Hepatocyte (in vitro differentiated cells): ENCODE data around the gene DTNBP1.

ENCODE experiments used
- CTCF ChIP-seq: fragments of 200-600 bp; sonication (generic); IDR thresholded peaks from 2 replicates; pipeline ENCODE4 v1.5.1; 2016; ENCODE audit warnings: antibody characterized with exemption, mild to moderate bottlenecking; ENCODE audit not compliant: poor library complexity
- EZH2 ChIP-seq: fragments of 200-600 bp; sonication (generic); IDR thresholded peaks from 2 replicates; pipeline ENCODE4 v1.6.1; 2016; ENCODE audit warnings: antibody characterized with exemption, mild to moderate bottlenecking, borderline replicate concordance
- EZH2phosphoT487 ChIP-seq: fragments of 200-600 bp; sonication (generic); IDR thresholded peaks from one replicate; pipeline ENCODE4 v1.6.1; 2018; ENCODE audit warnings: antibody characterized with exemption, mild to moderate bottlenecking, low read depth, moderate library complexity; ENCODE audit not compliant: unreplicated experiment, severe bottlenecking

- TF ChIP-seq EZH2 (no peak), CTCF (no peak), EZH2phosphoT487 (no peak)
These were observed 107.5 kb downstream of the DTNBP1 start for GRCh38 chr6:15555101-15556038.
